Left ventricle myocardium superior (tissue), 1 donor: ENCODE results near the gene TSEN34. TPM values are rescaled to one million over a fixed set of nuclear protein-coding genes. Genes with fewer than 3 reads are reported as not detected.

ENCODE experiments used
- total RNA-seq: library from RNA; stranded (reverse); fragmentation: NEBNext Ultra II Directional; extraction: Animal tissue kit (Norgen Biotek cat#: 25700); gene quantifications from one replicate; pipeline ENCODE4 v1.2.1, GENCODE V29; 2021
- donor health status: DM: no; HTN: yes; CAD: no; lungs with severe emphysema.

TSEN34 gene
- total RNA-seq, 1 donor from 2014 or later: 18.5 TPM

Other genes starting within 250 kb of the TSEN34 start
- 0.02 TPM for gene CACNG8, start 228.4 kb upstream of the TSEN34 start, total RNA-seq
- not detected for gene CACNG6, start 199.7 kb upstream of the TSEN34 start, total RNA-seq
- gene VSTM1, start 127.4 kb upstream of the TSEN34 start, total RNA-seq: not detected
- not detected for gene TARM1, start 109.9 kb upstream of the TSEN34 start, total RNA-seq
- gene OSCAR, start 90.5 kb upstream of the TSEN34 start, total RNA-seq: 1.1 TPM
- 589 TPM for gene NDUFA3, start 88.5 kb upstream of the TSEN34 start, total RNA-seq
- 14.3 TPM for gene TFPT, start 75.7 kb upstream of the TSEN34 start, total RNA-seq
- 43.2 TPM for gene PRPF31, start 75.6 kb upstream of the TSEN34 start, total RNA-seq
- gene CNOT3, start 53.5 kb upstream of the TSEN34 start, total RNA-seq: 23.2 TPM
- gene LENG1, start 31.6 kb upstream of the TSEN34 start, total RNA-seq: 5.9 TPM
- gene TMC4, start 18.1 kb upstream of the TSEN34 start, total RNA-seq: 1.7 TPM
- gene MBOAT7, start 1.7 kb upstream of the TSEN34 start, total RNA-seq: 14.8 TPM
- 601 TPM for gene RPS9, start 9.6 kb downstream of the TSEN34 start, total RNA-seq
- 4.3 TPM for gene LILRB3, start 31.7 kb downstream of the TSEN34 start, total RNA-seq
- gene LILRA6, start 51.5 kb downstream of the TSEN34 start, total RNA-seq: 2.3 TPM
- gene LILRB5, start 66.0 kb downstream of the TSEN34 start, total RNA-seq: 5.5 TPM
- 2.7 TPM for gene LILRB2, start 89.8 kb downstream of the TSEN34 start, total RNA-seq
- gene LILRA5, start 121.9 kb downstream of the TSEN34 start, total RNA-seq: 1.2 TPM
- gene LILRA4, start 147.9 kb downstream of the TSEN34 start, total RNA-seq: not detected
- 5.9 TPM for gene LAIR1, start 173.6 kb downstream of the TSEN34 start, total RNA-seq
- gene TTYH1, start 224.2 kb downstream of the TSEN34 start, total RNA-seq: 1.6 TPM